Activated naive CD8-positive, alpha-beta T cell treated with anti-CD3 and anti-CD28 coated beads, Interleukin-2, amount 10 ng/mL, durations not matched to agents 7 days and 5 days (primary cell): Measurements from ENCODE around the gene KPNA3. TPM values are rescaled to one million over a fixed set of nuclear protein-coding genes. Genes with fewer than 3 reads are reported as not detected.
"Not testable (repeated sequence)": the region's sequence is repeated elsewhere in the genome, so short reads cannot be mapped to it uniquely, and the experiment has no call there.

Experiments
- ATAC-seq: fragments of 150-1000 bp; cut with Tn5 transposase; one replicate; pipeline ENCODE4 v1.10.0; 2021; ENCODE audit warnings: low read depth, moderate library complexity
- POLR2A ChIA-PET: fragments of 350-600 bp; sonication (Branson Sonifier 250); formaldehyde crosslinking; loops from one replicate; lab custom pipeline; 2021; ENCODE audit warnings: antibody characterized with exemption; lab: Charles Lee
- DNase-seq: peaks from one replicate; pipeline ENCODE4 v3.0.0; 2021
- H3K27ac Mint-ChIP-seq: one replicate; pipeline ENCODE4 v1.8.0; 2022; ENCODE audit warnings: mild to moderate bottlenecking, mixed read lengths
- H3K27me3 Mint-ChIP-seq: one replicate; pipeline ENCODE4 v1.8.0; 2022; ENCODE audit warnings: mild to moderate bottlenecking, moderate library complexity, mixed read lengths
- H3K36me3 Mint-ChIP-seq: one replicate; pipeline ENCODE4 v1.8.0; 2021; ENCODE audit warnings: mild to moderate bottlenecking, mixed read lengths
- H3K4me1 Mint-ChIP-seq: one replicate; pipeline ENCODE4 v1.8.0; 2021; ENCODE audit warnings: mixed read lengths
- H3K4me3 Mint-ChIP-seq: one replicate; pipeline ENCODE4 v1.8.0; 2022; ENCODE audit warnings: mild to moderate bottlenecking, moderate library complexity, mixed read lengths
- H3K9me3 Mint-ChIP-seq: one replicate; pipeline ENCODE4 v1.8.0; 2021; ENCODE audit warnings: mixed read lengths
- total RNA-seq, 2 experiments: library from RNA; stranded (reverse); gene quantifications; one replicate each; pipeline ENCODE4 v1.2.3, GENCODE V29; 2021

Gene KPNA3
- total RNA-seq, 2 experiments from 2014 or later = 27.8 to 28.1 TPM

- no peaks in the 10 kb centered on the region for H3K4me1 Mint-ChIP-seq
- H3K36me3 Mint-ChIP-seq = no peaks in the 10 kb centered on the region
- no peaks in the 10 kb centered on the region for H3K9me3 Mint-ChIP-seq
- H3K27ac Mint-ChIP-seq = no peak overlapping the region
- POLR2A ChIA-PET = no interaction called here
- H3K27me3 Mint-ChIP-seq = peaks cover 17% of the 10 kb centered on the region
- DNase-seq (no peak), ATAC-seq (no peak)
- no peak overlapping the region for H3K4me3 Mint-ChIP-seq
These were observed 28.9 kb upstream of the KPNA3 start for GRCh38 chr13:49821216-49822009.

DNA sequence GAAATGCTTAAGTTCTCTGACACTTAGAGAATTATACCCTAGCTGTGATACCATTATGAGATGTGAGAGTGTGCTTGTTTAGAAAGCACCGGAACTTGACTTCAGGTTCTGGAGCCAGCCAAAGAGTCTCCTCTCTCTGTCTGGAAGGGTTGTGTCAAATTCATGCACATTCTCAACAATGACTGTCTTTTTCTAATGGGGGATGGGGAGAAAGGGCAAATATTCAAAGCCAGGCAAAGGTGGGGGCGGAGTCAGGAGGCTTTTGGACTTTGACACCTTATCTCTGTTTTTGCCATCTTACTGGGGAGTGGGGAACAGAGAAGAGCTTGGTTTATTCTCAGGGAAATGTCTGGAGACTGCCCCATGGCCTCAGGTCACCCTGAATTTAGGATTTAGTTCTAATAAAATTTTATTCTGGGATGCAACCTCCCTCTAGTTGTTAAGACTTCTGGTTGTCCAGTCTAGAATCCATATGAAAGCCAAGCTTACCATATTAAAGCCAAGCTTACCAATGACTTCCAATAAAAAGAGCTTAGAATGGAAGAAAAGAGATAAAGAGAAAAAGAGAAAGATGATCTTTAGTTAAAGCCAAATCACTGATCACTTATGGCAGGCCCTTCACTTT lies 28.2 kb upstream of the KPNA3 start:
- Mint-ChIP-seq H3K36me3 (no peaks in the 10 kb centered on the region), H3K9me3 (no peaks in the 10 kb centered on the region), H3K27ac (no peak overlapping the region), H3K27me3 (peaks cover 17% of the 10 kb centered on the region), H3K4me3 (no peak overlapping the region), H3K4me1 (no peaks in the 10 kb centered on the region)
- DNase-seq (no peak), ATAC-seq (no peak)
- POLR2A ChIA-PET = no interaction called here

- H3K36me3 Mint-ChIP-seq, H3K4me1 Mint-ChIP-seq, ATAC-seq, H3K4me3 Mint-ChIP-seq, H3K9me3 Mint-ChIP-seq, POLR2A ChIA-PET, DNase-seq, H3K27ac Mint-ChIP-seq: not testable (repeated sequence)
- peaks cover 23% of the 10 kb centered on the region for H3K27me3 Mint-ChIP-seq
These were observed 23.6 kb upstream of the KPNA3 start for GRCh38 chr13:49816047-49816446.

- POLR2A ChIA-PET = no interaction called here
- Mint-ChIP-seq H3K27ac (no peak overlapping the region), H3K4me1 (no peaks in the 10 kb centered on the region), H3K36me3 (no peaks in the 10 kb centered on the region), H3K4me3 (no peak overlapping the region), H3K27me3 (peaks cover 24% of the 10 kb centered on the region), H3K9me3 (no peaks in the 10 kb centered on the region)
- DNase-seq (no peak), ATAC-seq (no peak)
These were observed 22.2 kb upstream of the KPNA3 start for GRCh38 chr13:49814551-49815270.

- POLR2A ChIA-PET = no interaction called here
These were observed 20.3 kb upstream of the KPNA3 start for GRCh38 chr13:49812812-49813211.

DNA sequence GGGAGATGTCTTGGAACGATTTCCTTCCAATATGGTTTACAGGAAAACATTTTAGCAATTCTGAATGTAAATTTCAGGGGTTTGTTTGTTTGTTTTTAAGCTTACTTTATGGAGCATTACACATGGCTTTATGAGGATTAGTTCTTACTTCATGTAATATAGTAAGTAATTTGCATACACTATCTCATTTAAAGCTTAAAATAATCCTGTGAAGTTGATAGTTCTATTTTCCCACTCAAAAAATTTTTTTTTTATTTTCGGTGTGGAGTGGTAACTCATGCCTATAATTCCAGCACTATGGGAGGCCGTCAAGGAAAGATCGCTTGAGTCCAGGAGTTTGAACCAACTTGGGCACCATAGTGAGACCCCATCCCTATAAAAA lies 19.0 kb upstream of the KPNA3 start:
- POLR2A ChIA-PET = no interaction called here
- Mint-ChIP-seq H3K9me3 (no peaks in the 10 kb centered on the region), H3K4me1 (no peaks in the 10 kb centered on the region), H3K4me3 (no peak overlapping the region), H3K36me3 (no peaks in the 10 kb centered on the region), H3K27ac (no peak overlapping the region), H3K27me3 (peaks cover 21% of the 10 kb centered on the region)
- ATAC-seq (no peak), DNase-seq (no peak)

More at GRCh38 chr13:49812812-49813211, 20.3 kb upstream of the KPNA3 start:
- Mint-ChIP-seq H3K27ac (no peak overlapping the region), H3K27me3 (peaks cover 24% of the 10 kb centered on the region), H3K4me1 (no peaks in the 10 kb centered on the region), H3K9me3 (no peaks in the 10 kb centered on the region), H3K36me3 (no peaks in the 10 kb centered on the region), H3K4me3 (no peak overlapping the region)
- DNase-seq (no peak), ATAC-seq (no peak)

GRCh38 chr13:49810567-49811526 lies 18.4 kb upstream of the KPNA3 start:
- Mint-ChIP-seq H3K4me3 (no peak overlapping the region), H3K4me1 (no peaks in the 10 kb centered on the region), H3K9me3 (no peaks in the 10 kb centered on the region), H3K27ac (no peak overlapping the region), H3K36me3 (no peaks in the 10 kb centered on the region), H3K27me3 (peaks cover 28% of the 10 kb centered on the region)
- DNase-seq = no peak
- no peak for ATAC-seq
- POLR2A ChIA-PET = no interaction called here

DNA sequence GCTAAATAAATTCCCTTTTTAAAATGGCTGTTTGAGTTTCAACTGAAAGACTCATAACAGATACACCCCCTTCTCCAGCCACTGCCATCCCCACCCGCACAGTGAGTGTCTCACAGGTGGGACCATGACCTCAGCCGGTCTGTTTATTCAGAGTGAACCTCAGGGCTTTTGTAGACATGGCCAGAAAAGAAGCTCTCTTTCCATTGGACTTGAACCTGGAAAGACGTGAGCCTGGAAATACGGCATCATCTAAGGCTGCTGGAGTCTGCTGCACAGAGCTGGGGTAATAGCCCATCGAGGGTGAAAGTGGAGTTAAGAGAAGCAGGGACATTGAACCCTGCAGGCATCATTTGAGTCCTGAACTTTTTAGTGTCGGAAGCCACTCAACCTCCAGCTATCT lies 15.2 kb upstream of the KPNA3 start:
- Mint-ChIP-seq H3K27me3 (peaks cover 26% of the 10 kb centered on the region), H3K9me3 (no peaks in the 10 kb centered on the region), H3K4me1 (no peaks in the 10 kb centered on the region), H3K36me3 (no peaks in the 10 kb centered on the region), H3K27ac (no peak overlapping the region), H3K4me3 (no peak overlapping the region)
- POLR2A ChIA-PET = interaction anchor here (1.3 kb wide), 1 partner anchor 15 kb away, joined by 5 read pairs; the partner anchor contains the start of gene KPNA3
- DNase-seq = no peak
- no peak for ATAC-seq

DNA sequence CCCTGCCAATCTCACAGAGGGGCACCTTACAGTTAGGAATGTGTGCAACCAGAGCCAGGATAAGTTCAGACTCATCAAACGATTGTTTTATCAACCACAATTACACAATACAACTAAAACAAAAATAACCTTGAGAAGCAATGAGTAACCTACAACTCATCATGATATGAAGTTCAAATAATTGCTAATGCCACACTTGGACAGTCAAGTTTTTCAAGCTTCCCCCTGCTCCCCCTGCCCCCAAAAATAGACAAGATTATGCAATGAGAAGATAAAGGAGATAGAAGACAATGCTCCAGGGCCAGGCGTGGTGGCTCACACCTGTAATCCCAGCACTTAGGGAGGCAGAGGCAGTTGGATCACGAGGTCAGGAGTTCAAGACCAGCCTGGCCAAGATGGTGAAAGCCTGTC lies 13.6 kb upstream of the KPNA3 start:
- Mint-ChIP-seq H3K36me3 (no peaks in the 10 kb centered on the region), H3K9me3 (no peaks in the 10 kb centered on the region)
- POLR2A ChIA-PET = interaction anchor here (0.5 to 1.3 kb wide), 2 partner anchors 13 to 189 kb away, joined by 3 to 5 read pairs; partner anchors contain the start of gene KPNA3

DNA sequence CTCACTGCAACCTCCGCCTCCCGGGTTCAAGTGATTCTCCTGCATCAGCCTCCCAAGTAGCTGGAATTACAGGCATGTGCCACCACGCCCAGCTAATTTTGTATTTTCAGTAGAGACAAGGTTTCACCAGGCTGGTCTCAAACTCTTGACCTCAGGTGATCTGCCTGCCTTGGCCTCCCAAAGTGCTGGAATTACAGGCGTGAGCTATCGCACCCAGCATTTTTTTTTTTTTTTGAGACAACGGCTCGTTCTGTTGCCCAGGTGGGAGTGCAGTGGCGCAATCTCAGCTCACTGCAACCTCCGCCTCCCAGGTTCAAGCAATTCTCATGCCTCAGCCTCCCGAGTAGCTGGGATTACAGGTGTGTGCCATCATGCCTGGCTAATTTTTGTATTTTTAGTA lies 10.6 kb upstream of the KPNA3 start:
- H3K4me3 Mint-ChIP-seq, H3K36me3 Mint-ChIP-seq, DNase-seq, POLR2A ChIA-PET, H3K9me3 Mint-ChIP-seq, H3K4me1 Mint-ChIP-seq, H3K27ac Mint-ChIP-seq, ATAC-seq: not testable (repeated sequence)
- peaks cover 25% of the 10 kb centered on the region for H3K27me3 Mint-ChIP-seq

More for the DNA sequence above, 13.6 kb upstream of the KPNA3 start:
- no peak overlapping the region for H3K4me3 Mint-ChIP-seq
- DNase-seq = no peak
- no peak overlapping the region for H3K27ac Mint-ChIP-seq
- H3K27me3 Mint-ChIP-seq = peaks cover 29% of the 10 kb centered on the region
- ATAC-seq = no peak
- no peaks in the 10 kb centered on the region for H3K4me1 Mint-ChIP-seq

GRCh38 chr13:49802426-49802825 lies 9.9 kb upstream of the KPNA3 start:
- peaks cover 2% of the 10 kb centered on the region for H3K9me3 Mint-ChIP-seq
- ATAC-seq (no peak), DNase-seq (no peak)
- H3K27ac Mint-ChIP-seq = no peak overlapping the region
- no peaks in the 10 kb centered on the region for H3K4me1 Mint-ChIP-seq
- POLR2A ChIA-PET = no interaction called here
- H3K4me3 Mint-ChIP-seq = no peak overlapping the region
- H3K27me3 Mint-ChIP-seq = peaks cover 25% of the 10 kb centered on the region
- H3K36me3 Mint-ChIP-seq = no peaks in the 10 kb centered on the region

DNA sequence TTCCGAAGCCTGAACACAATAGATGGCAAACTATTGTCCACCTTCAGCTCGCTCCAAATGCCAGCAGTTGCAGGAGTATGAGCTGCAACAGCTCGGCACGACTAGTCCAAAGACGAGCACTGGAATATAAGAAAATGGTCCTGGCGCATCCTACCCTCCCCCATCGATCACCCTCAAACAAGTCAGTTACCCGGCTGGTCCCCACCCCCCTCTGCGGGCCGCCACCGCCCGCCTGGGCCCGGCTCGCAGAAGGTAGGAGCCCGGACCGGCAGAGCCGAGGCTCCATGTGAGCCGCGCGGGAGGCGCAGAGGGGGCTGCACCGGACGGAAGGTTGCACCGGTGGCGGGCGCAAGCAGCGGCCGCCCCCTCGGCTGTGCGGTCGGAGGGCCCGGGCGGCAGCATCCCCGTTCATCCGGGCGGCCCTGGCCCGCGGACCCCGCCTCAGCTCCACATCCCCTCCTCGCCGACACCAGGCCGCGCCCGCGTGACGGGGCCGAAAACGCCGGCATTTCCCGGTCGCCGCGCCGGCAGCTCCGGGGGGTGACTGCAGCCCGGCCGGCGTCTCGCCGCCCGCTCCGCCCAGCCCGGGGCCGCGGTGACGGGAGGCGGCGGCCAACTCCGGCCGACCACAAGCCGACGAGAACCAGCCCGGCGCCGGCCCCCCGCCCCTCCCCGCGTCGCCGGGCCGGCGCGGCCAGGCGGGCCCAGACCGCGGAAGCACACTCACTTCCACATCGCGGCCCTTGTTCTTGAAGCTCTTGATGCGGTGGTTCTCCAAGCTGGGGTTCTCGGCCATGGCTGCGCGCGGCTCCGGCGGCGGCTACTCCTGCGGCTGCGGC lies 552 bp downstream of the KPNA3 start:
- peak; percentile 11 for ATAC-seq
- H3K9me3 Mint-ChIP-seq = no peaks in the 10 kb centered on the region
- H3K27ac Mint-ChIP-seq = peak overlapping the region; percentile 92
- peak; percentile 75 for DNase-seq
- H3K4me1 Mint-ChIP-seq = peaks cover 24% of the 10 kb centered on the region
- POLR2A ChIA-PET = interaction anchor here (0.6 to 3.2 kb wide), 11 partner anchors 53 to 1662 kb away, joined by 3 to 20 read pairs (median 3); partner anchors contain the start of genes CAB39L, EBPL, PHF11 and SETDB2
- H3K27me3 Mint-ChIP-seq = peaks cover 2% of the 10 kb centered on the region
- peak overlapping the region; percentile 96 for H3K4me3 Mint-ChIP-seq
- H3K36me3 Mint-ChIP-seq = peaks cover 5% of the 10 kb centered on the region
